ENCODE data around the gene TMEM171. TPM values are rescaled to one million over a fixed set of nuclear protein-coding genes. Genes with fewer than 3 reads are reported as not detected.

TMEM171 gene
- total RNA-seq, 1 donor from 2014 or later, result not detected

GRCh38 chr5:73135021-73135420 lies 14.6 kb downstream of the TMEM171 start:
- ChIA-PET CTCF (interaction anchor here (1.1 kb wide), 1 partner anchor 67 kb away, joined by 3 read pairs; no protein-coding TSS in a partner anchor), POLR2A (no interaction called here)
- Mint-ChIP-seq H3K4me3 (no peak overlapping the region), H3K27me3 (peaks cover 43% of the 10 kb centered on the region), H3K9me3 (peaks cover 2% of the 10 kb centered on the region), H3K27ac (no peak overlapping the region), H3K36me3 (ENCODE audit: low read depth) (no peaks in the 10 kb centered on the region), H3K4me1 (no peaks in the 10 kb centered on the region)
- ATAC-seq (ENCODE audit: low read depth) (no peak), DNase-seq (no peak)
- TF ChIP-seq CTCF (IDR thresholded peaks at IDR 0.05), result no peak
- intact Hi-C loops (cut with micrococcal nuclease), result no loop called here

GRCh38 chr5:73135429-73136054 lies 15.2 kb downstream of the TMEM171 start:
- Mint-ChIP-seq H3K27ac (no peak overlapping the region), H3K4me3 (no peak overlapping the region), H3K36me3 (ENCODE audit: low read depth) (no peaks in the 10 kb centered on the region), H3K27me3 (peaks cover 38% of the 10 kb centered on the region), H3K9me3 (peaks cover 2% of the 10 kb centered on the region), H3K4me1 (no peaks in the 10 kb centered on the region)
- DNase-seq (no peak), ATAC-seq (ENCODE audit: low read depth) (no peak)
- ChIA-PET POLR2A (no interaction called here), CTCF (interaction anchor here (1.1 kb wide), 1 partner anchor 66 kb away, joined by 3 read pairs; no protein-coding TSS in a partner anchor)
- intact Hi-C loops (cut with micrococcal nuclease), result no loop called here
- no peak for TF ChIP-seq CTCF (IDR thresholded peaks at IDR 0.05)

- Mint-ChIP-seq H3K4me3 (no peak overlapping the region), H3K27me3 (peaks cover 37% of the 10 kb centered on the region), H3K9me3 (peaks cover 2% of the 10 kb centered on the region), H3K4me1 (no peaks in the 10 kb centered on the region), H3K36me3 (ENCODE audit: low read depth) (no peaks in the 10 kb centered on the region), H3K27ac (no peak overlapping the region)
- ChIA-PET POLR2A (no interaction called here), CTCF (interaction anchor here (1.1 kb wide), 1 partner anchor 66 kb away, joined by 3 read pairs; no protein-coding TSS in a partner anchor)
- TF ChIP-seq CTCF (IDR thresholded peaks at IDR 0.05), result no peak
- no peak for DNase-seq
- ATAC-seq (ENCODE audit: low read depth), result no peak
- intact Hi-C loops (cut with micrococcal nuclease), result no loop called here
Measured at GRCh38 chr5:73136055-73136562, 15.7 kb downstream of the TMEM171 start.

GRCh38 chr5:73137563-73138530 lies 17.5 kb downstream of the TMEM171 start:
- DNase-seq, result no peak
- H3K27ac Mint-ChIP-seq, result no peak overlapping the region
- no peak for TF ChIP-seq CTCF (IDR thresholded peaks at IDR 0.05)
- H3K4me1 Mint-ChIP-seq, result no peaks in the 10 kb centered on the region
- intact Hi-C loops (cut with micrococcal nuclease), result no loop called here
- POLR2A ChIA-PET, result no interaction called here
- no peaks in the 10 kb centered on the region for H3K36me3 Mint-ChIP-seq (ENCODE audit: low read depth)
- ATAC-seq (ENCODE audit: low read depth), result no peak
- peaks cover 2% of the 10 kb centered on the region for H3K9me3 Mint-ChIP-seq
- H3K27me3 Mint-ChIP-seq, result peaks cover 48% of the 10 kb centered on the region
- no peak overlapping the region for H3K4me3 Mint-ChIP-seq
- CTCF ChIA-PET, result no interaction called here

- ATAC-seq (ENCODE audit: low read depth) (no peak), DNase-seq (no peak)
- ChIA-PET CTCF (no interaction called here), POLR2A (no interaction called here)
- intact Hi-C loops (cut with micrococcal nuclease), result no loop called here
- no peak for TF ChIP-seq CTCF (IDR thresholded peaks at IDR 0.05)
- Mint-ChIP-seq H3K4me1 (no peaks in the 10 kb centered on the region), H3K27me3 (peaks cover 51% of the 10 kb centered on the region), H3K36me3 (ENCODE audit: low read depth) (no peaks in the 10 kb centered on the region), H3K9me3 (peaks cover 2% of the 10 kb centered on the region), H3K4me3 (no peak overlapping the region), H3K27ac (no peak overlapping the region)
Measured at GRCh38 chr5:73139485-73139884, 19.1 kb downstream of the TMEM171 start.
